ENCODE measurements around the gene ST6GAL1.
"Not testable (repeated sequence)": the region's sequence is repeated elsewhere in the genome, so short reads cannot be mapped to it uniquely, and the experiment has no call there.

ST6GAL1 gene

DNA sequence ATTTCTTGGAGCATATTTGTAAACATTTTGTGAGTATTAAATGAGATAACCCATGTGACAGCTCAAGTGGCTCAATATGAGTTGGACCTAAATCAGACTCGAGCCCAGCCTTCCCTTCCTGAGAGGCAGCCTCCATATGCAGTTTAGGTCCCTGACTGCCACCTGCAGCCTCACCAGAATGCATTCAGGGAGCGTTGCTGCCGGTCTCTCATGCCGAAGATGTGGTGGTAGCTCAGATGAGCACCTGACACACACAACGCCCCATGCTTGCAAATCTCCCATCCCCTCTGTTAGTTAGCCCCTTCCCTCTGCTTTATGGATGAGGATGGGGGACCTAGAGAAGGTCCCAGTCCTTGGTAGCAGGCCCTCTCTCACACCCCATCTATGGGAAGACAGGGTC lies 9.2 kb downstream of the ST6GAL1 start:
- no peak for DNase-seq (ENCODE audit: extremely low read depth in 1 of 2, low read depth in 1 of 2)

DNA sequence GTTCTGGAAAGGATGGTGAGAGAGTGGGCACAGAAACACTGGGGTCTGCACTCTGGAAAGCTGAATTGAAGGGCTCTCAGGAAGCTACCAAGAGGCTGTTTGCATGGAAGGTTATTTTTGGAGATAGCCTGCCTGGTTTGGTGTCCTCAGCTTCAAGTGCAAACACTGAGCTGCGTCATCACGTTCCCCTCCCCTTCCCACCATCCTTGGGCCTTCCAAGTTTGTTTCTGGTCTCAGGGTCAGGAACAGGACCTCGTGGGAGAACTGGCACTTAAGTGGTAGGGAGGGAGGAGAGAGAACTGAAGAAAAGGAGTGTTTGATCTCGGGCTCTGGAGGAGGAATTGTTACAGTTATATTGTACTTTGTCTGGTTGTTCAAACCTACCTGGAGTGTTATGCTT lies 10.6 kb downstream of the ST6GAL1 start:
- DNase-seq (ENCODE audit: extremely low read depth in 1 of 2, low read depth in 1 of 2), result no peak

DNA sequence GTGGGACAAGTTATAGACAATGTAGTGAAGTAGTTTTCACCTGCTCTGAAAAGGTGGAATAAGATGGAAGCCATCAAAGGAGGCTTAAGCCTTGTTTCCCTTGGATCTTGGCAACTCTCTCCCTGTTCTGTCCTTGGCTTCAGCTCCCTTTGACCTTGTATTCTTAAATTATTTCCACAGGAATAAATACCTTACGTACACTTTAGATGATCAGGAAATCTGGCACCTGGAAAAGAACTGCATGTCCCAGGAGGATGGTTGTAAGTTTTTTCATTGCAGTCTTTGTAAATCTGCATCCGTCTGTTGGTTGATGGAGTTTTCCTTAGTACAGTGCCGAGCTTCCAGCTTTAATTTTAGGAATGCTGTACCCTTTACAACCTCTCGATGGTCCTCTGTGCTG lies 11.8 kb downstream of the ST6GAL1 start:
- no peak for DNase-seq (ENCODE audit: extremely low read depth in 1 of 2, low read depth in 1 of 2)

DNA sequence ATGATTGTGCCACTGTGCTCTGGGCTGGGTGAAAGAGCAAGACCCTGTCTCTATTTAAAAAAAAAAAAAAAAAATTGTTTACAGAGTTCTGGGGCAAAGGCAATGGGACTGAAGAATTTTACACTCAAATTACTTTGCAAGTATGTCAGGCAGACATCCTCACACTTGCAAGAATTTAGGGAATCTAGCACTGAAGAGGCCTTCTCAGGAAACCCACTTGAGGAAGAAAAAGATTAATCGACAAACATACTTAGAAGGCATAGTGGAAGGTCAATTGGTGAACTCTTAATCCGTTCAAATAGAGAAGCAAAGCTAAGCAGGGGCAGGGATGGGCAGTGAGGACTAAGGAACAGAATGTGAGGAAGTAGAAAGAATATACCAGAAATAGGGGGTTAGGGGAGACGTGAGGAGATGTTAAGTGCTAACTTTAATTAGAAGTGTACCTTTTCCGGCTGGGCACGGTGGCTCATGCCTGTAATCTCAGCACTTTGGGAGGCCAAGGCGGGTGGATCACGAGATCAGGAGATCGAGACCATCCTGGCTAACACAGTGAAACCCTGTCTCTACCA lies 15.0 kb downstream of the ST6GAL1 start:
- no peak for DNase-seq (ENCODE audit: extremely low read depth in 1 of 2, low read depth in 1 of 2)

DNA sequence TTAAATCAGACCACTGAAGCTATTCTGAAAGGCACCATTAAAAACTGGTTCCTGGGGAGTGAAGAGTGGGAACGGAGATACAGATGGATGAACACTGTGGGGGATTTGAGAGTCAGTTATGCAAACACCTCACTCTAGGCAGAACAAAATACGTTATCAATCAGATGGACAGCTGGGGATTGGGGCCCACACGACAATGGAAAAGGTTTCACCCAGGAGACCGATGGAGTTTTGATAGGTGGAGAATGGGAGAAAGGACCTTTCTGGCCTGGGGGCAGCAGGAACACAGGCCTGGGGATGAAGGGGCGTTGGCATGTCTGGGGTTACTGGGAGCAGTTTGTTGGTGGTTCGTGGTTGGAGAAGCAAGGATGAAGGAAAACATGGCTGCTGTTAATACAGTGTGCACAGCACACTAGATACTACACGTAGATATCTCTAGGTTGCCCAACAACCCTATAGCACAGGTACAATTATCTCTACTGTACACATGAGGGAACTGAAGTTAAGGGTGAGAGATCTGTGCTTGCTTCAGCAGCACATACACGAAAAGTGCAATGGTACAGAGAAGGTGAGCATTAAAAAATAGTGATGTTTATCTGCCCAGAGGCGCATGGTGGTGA lies 16.5 kb downstream of the ST6GAL1 start:
- no peak for DNase-seq (ENCODE audit: extremely low read depth in 1 of 2, low read depth in 1 of 2)

DNA sequence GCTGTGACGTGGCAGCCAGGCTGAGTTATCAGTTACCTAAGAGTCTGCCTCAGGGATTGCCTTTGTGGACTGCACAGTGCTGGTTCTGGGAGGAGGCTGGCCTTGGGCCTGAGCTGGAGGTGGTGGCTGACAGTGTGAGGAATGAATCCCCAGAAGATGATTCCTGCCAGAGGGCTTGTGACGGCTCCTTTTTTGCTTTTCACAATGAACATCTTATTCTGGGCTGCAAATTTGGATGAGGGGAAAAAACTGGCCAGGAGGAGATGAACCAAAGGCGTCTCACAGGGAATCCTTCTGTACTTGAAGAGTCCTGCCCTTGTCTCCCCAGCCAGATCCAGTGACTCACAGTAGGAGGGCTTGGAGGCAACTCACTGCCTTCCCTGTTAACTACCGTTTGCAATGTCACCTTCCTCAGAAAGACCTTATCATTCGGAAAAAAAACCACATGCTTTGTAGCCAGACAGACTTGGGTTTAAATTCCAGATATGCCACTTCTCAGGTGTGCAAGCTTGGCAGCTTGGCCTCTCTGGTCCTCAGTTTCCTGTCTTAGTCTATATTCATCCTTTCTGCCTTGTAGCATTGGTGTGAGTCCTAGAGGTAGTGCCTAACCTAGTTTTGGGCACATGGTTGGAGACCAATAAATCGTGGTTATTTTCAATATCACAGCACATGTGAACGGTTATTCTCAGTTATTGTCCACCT lies 19.1 kb downstream of the ST6GAL1 start:
- no peak for DNase-seq (ENCODE audit: extremely low read depth in 1 of 2, low read depth in 1 of 2)

DNA sequence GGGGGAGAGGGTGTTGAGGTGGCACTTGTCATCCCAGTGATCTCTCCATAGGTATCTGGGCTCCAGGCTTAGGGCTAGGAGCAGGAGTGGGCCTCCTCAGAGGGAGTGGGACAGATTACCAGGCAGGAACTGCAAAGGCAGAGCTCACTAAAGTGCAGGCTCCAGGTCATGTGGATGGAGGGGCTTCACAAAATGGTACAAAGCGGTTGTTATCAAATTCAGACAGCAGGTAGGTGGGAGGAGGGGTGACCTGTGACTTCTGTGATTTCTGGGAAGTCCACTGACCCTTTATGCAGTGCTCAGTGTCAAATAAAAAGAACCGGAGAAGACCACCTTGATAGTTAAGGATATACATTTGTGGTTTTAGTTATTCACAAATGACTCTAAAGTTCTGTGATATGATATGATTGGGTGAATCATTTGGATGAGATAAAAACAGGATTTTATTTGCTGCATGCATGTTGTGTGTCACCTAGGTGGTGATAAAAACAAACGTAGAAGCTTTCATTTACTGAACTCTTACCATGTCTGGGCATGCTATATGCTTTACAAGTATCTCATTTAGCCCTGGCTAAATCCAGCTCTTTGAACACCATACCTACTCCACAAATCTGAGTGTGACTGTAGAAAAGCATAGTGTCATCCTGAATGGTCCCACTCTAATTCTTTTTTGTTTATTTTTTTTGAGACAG lies 20.2 kb downstream of the ST6GAL1 start:
- DNase-seq (ENCODE audit: extremely low read depth in 1 of 2, low read depth in 1 of 2), result no peak

DNA sequence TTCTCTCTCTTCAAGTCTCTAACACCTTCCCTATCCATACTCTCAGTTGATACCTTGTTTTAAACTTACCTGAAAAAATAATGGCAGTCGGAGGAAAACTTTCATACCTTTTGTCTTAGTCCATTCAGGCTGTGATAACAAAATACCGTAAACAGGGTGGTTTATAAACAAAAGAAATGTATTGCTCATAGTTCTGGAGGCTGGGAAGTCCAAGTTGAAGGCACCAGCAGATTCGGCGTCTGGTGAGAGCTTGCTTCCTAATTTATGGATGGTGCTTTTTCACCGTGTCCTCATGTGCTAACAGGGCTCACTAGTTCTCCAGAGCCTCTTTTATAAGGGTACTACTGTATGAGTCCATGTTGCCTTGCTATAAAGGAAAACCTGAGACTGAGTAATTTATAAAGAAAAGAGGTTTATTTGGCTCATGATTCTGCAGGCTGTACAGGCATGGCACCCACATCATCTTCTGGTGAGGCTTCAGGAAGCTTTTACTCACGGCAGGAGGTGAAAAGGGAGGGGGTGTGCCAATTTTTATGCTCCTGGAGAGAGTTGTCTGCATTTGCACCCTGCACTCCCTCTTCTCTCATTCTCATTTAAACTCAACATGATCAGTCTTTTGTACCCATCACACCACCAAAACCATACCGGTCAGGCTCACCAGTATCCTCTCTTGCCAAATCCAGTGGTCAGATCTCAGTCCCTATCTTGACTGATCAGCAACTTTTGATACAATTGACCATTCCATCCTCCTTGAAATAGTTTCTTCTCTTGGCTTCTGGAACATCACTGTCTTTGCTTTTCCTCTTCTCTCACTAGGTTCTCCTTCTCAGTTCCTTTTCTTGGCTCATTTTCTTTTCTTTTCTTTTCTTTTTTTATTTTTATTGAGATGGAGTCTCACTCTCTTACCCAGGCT lies 21.6 kb downstream of the ST6GAL1 start:
- no peak for DNase-seq (ENCODE audit: extremely low read depth in 1 of 2, low read depth in 1 of 2)

DNA sequence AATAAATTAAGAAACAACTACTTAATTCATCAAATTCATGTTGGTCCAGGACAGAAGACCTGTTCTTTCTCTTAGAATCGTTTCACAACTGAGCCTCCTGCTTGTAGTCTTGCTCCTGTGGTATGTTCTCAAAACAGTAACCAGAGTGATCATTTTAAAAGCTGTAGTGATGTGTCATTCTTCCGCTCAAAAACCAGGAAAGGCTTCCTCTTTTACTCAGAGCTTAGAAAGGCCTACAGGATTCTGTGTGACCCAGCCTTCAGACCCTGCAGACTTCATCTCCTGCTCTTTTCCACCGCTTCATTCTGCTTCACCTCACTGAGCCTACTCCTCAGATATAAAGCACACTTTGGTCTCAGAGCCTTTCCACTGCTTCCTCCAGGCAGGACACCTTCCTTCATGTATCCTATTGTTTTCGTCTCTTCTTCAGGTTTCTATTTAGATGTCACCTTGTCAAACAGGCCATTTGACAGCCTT lies 22.7 kb downstream of the ST6GAL1 start:
- no peak for DNase-seq (ENCODE audit: extremely low read depth in 1 of 2, low read depth in 1 of 2)

DNA sequence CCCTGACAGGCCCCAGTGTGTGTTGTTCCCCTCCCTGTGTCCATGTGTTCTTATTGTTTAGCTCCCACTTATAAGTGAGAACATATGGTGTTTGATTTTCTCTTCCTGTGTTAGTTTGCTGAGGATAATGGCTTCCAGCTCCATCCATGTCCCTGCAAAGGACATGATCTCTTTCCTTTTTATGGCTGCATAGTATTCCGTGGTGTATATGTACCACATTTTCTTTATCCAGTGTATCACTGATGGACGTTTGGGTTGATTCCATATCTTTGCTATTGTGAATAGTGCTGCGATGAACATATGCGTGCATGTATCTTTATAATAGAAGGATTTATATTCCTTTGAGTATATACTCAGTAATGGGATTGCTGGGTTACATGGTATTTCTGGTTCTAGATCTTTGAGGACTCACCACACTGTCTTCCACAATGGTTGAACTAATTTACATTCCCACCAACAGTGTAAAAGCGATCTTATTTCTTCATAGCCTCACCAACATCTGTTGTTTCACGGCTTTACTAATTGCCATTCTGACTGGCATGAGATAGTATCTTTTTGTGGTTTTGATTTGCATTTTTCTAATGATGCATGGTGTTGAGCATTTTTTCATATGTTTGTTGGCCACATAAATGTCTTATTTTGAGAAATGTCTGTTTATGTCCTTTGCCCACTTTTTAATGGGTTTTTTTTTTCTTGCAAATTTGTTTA lies 23.8 kb downstream of the ST6GAL1 start:
- DNase-seq (ENCODE audit: extremely low read depth in 1 of 2, low read depth in 1 of 2), result not testable (repeated sequence)

DNA sequence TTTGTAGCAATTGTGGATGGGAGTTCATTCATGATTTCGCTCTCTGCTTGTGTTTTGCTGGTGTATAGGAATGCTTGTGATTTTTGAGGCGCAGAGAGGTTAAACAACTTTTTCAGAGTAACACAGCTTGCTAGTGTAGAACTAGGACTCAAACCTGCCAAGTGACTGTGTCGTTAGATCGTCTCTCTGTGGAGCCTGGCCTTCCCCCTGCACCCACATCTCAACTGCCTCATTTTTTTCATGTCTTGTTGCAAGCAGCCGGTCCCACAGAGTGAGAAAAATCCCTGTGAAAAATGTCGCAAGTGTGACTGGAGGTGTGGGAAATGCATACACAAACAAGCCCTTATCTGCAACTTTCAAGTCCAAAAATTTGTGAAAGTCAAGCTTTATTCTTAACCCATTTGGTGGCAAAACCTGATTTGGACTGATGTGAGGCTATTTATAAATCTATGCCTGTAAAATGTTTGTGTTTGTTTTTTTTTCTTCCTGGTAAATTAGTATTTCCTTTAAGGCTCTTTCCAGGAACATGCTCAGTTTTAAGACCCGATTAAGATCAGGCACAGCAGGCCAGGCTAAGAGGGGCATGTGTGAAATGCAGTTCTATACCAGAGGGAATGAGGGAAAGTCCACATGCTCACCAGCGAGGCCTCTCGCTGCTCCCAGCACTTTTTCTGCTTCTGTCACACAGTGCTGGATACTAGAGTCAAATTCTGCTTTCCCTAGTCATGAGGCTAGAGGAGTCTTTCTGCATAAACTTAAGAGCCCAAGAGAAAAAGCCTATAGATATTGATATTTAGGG lies 25.8 kb downstream of the ST6GAL1 start:
- DNase-seq (ENCODE audit: extremely low read depth in 1 of 2, low read depth in 1 of 2), result no peak

DNA sequence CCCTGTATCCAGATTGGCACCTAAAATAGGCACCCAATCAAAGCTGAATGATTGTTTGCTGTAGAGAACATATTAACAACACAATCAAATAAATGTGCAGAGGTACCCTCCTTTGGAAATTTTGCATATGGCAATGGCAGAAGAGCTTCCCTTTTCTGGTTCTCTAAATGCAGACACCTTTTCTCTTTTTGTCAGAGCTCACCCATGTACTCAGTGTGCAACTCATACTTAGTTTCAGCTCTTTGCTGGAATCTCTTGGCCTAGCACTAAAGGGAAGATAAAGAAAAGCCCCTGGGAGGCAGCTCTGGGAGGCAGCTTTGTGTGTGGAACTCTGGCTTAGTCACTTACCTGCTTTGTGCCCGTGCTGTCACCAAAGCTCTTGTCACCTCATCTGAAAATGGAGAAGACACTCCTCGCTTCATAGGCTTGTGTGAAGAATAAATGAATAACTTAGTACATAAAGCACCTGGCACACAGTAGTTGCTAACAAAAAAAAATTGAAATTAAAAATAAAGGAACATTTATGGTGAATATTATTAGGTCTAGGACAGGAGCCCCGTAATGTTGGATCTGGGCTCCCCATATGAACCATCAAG lies 28.8 kb downstream of the ST6GAL1 start:
- DNase-seq (ENCODE audit: extremely low read depth in 1 of 2, low read depth in 1 of 2), result no peak

DNA sequence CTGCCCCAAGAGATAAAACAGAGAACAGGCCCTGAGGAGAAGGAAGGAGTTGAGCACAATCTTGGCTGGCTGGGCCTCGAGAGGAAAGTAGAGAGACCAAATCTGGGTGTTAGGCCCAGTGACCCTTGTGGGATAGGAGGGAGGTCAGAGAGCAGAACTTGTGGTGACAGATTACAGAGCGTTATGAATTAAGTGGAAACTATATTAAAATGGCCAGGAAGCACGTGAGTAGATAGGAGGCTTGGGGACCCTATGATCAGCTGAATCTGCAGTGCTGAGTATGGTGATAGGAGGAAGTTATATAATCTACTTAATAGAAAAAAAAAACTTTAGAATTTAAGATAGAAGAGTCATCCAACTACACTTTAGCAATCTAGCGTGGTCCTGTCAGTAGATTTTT lies 30.0 kb downstream of the ST6GAL1 start:
- DNase-seq (ENCODE audit: extremely low read depth in 1 of 2, low read depth in 1 of 2), result no peak

DNA sequence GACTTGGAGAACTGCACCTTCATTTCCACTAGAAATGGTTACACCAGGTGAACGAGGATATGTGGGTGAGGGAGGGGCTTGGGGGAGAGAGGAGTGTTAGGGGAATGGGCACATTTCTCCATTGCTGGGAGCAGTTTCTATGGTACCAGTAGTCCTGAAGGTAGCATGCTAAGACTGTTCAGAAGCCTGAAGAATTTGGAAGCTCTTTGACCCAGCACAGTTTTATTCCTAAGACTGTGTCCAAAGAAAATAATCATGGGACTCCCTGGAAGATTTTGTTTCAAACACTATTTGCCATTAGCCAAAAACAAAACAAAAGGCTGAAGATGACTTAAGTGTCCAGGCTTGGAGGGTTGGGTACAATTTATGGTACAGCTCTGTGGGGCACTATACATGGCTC lies 32.1 kb downstream of the ST6GAL1 start:
- no peak for DNase-seq (ENCODE audit: extremely low read depth in 1 of 2, low read depth in 1 of 2)

DNA sequence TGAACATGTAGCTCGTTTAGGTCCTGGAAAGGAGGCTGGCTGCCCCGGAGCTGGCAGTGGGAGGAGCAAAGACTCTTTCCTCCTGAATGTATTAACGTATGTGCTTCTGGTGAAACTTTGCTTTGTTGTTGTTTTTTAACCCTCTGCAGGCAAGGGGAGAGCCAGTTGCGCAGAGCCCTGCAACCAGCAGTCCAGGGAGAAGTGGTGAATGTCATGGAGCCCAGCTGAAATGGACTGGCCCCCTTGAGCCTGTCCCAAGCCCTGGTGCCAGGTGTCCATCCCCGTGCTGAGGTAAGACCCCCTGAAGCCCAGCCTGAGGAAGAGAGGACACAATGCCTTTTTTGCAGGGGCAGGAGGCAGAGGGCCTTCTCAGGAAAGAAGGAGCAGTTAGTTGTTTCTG lies 33.3 kb downstream of the ST6GAL1 start:
- no peak for DNase-seq (ENCODE audit: extremely low read depth in 1 of 2, low read depth in 1 of 2)

DNA sequence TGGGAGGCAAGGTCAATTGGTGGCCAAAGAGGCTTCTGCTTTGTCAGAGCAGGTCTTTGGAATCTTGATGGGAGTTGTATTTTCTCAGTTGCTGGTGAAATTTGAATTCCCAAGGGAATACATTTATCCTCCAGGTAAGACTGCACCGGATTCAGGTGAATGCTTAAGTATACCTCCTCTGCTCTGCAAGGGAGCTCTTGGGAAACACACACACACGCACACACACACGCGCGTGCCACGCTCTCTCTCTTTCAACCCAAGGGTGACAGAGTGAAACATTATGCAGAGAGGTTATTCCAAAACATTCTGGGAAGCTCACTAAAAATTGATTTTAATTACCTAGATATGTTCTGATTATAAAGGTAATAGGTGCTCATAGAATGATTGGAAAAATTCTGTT lies 33.7 kb downstream of the ST6GAL1 start:
- DNase-seq (ENCODE audit: extremely low read depth in 1 of 2, low read depth in 1 of 2), result no peak

DNA sequence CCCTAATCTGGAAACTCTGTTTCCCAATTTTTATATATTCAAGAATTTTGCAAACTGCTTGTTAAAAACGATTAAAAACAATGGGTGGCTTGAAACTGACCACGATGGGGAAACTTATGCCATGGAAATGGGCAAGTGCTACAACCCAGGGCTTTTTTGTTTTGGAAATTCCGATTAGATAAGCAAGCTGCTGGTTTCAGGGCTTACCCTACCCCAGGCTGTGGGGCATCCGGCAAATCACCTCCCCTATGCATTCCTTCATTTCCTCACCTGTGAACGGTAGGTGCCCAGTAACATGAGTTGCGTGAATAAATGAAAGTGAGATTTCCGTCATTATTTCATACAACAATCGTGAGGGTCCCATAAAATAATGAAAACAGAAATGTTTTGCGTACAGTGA lies 34.3 kb downstream of the ST6GAL1 start:
- no peak for DNase-seq (ENCODE audit: extremely low read depth in 1 of 2, low read depth in 1 of 2)

DNA sequence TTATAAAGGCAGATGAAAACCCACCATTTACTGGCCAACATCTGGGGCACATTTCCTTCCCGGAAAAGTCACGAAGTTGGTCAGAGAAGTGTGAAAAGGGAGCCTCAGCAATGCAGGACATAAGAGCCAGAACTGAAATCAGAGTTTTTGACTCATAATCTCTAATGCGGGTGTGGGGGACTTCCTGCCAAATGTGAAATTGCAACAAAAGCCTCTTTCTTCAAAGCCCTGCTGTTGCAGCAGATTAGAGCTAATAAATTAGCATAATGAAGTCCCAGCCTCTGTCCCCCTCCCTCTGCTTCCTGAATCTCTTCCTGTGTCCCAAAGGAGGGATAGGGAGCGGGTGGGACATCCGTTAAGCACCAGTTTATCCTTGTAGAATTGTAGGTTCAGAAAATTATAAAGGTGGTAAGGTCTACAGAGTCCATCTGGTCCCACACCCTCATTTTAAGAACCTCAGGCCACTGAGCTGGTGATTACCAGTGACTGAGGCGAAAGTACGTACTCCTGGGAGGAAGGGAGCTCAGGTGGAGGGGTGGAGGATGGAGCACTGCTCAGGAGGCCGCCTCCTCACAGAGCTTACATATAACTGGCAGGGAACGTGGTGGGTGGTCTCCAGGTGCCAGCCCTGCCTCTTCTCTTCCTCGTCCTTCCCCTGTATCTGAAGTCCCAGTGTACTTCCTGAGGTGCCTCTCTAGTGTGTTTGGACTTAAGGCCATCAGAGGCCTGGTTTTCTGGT lies 35.0 kb downstream of the ST6GAL1 start:
- no peak for DNase-seq (ENCODE audit: extremely low read depth in 1 of 2, low read depth in 1 of 2)

Data from activated CD8-positive, alpha-beta memory T cell treated with anti-CD3 and anti-CD28 coated beads for 1 hour (primary cell).